WTC11 (cell line): Measurements from ENCODE around the gene CENPX.

Experiments
- FOXP1 ChIP-seq: sonication (generic); formaldehyde crosslinking; IDR thresholded peaks from 2 replicates; pipeline ENCODE4 v1.8.0; 2022; ENCODE audit warnings: missing genetic modification reagents, mild to moderate bottlenecking, moderate library complexity, borderline replicate concordance
- TF ChIP-seq, protein P1 (sequence below): sonication (generic); formaldehyde crosslinking; IDR thresholded peaks from 2 replicates; pipeline ENCODE4 v1.8.0; 2022; ENCODE audit warnings: missing genetic modification reagents
- TF ChIP-seq, protein P2 (sequence below): fragments of 200-600 bp; IDR thresholded peaks from 2 replicates; pipeline ENCODE4 v1.8.0; 2022; ENCODE audit warnings: antibody characterized with exemption
- TF ChIP-seq, protein P3 (sequence below): sonication (generic); formaldehyde crosslinking; IDR thresholded peaks from 2 replicates; pipeline ENCODE4 v1.8.1; 2023; ENCODE audit warnings: mild to moderate bottlenecking, missing genetic modification reagents, moderate library complexity

DNA sequence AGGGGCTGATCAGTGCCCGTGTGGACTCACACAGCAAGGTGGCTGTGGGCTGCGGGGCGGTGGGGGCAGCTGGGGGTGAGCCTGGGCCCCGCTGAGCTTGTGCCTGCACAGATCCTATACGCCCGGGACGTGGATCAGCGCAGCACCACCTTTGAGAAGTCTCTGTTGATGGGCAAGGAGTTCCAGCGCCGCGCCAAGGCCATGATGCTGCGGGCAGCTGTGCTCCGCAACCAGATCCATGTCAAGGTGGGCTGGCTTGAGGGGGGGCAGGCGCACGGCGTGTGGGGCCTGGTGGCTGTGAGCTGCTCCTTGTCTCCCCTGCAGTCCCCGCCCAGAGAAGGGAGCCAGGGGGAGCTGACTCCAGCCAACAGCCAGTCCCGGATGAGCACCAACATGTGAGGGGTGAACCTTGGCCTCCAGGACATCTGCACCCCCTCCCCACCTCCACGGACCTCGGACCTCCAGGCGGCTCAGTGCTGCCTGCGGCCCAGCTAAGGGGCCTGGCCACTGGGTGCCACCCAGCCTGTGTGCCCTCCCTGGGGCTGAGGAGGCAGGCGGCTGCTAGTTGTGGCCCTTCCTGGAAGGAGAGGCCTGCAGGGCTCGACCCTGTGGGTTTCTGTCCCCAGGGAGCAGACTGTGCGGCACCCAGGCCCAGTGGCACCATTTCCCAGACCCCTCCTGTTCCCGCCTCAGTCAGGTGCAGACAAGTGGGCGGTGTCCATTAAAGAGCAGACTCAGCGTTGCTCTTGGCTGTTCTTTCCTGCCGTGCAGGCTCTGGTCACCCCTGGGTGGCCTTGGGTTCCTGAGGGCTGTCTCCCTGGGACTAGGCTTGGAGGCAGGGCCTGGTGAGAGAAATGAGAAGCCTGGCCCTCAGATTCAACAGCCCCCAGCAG lies 34.3 kb upstream of the CENPX start:
- TF ChIP-seq, protein P1, sequence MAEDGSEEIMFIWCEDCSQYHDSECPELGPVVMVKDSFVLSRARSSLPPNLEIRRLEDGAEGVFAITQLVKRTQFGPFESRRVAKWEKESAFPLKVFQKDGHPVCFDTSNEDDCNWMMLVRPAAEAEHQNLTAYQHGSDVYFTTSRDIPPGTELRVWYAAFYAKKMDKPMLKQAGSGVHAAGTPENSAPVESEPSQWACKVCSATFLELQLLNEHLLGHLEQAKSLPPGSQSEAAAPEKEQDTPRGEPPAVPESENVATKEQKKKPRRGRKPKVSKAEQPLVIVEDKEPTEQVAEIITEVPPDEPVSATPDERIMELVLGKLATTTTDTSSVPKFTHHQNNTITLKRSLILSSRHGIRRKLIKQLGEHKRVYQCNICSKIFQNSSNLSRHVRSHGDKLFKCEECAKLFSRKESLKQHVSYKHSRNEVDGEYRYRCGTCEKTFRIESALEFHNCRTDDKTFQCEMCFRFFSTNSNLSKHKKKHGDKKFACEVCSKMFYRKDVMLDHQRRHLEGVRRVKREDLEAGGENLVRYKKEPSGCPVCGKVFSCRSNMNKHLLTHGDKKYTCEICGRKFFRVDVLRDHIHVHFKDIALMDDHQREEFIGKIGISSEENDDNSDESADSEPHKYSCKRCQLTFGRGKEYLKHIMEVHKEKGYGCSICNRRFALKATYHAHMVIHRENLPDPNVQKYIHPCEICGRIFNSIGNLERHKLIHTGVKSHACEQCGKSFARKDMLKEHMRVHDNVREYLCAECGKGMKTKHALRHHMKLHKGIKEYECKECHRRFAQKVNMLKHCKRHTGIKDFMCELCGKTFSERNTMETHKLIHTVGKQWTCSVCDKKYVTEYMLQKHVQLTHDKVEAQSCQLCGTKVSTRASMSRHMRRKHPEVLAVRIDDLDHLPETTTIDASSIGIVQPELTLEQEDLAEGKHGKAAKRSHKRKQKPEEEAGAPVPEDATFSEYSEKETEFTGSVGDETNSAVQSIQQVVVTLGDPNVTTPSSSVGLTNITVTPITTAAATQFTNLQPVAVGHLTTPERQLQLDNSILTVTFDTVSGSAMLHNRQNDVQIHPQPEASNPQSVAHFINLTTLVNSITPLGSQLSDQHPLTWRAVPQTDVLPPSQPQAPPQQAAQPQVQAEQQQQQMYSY (CRISPR knock-in tag) = no peak
- TF ChIP-seq, protein P2, sequence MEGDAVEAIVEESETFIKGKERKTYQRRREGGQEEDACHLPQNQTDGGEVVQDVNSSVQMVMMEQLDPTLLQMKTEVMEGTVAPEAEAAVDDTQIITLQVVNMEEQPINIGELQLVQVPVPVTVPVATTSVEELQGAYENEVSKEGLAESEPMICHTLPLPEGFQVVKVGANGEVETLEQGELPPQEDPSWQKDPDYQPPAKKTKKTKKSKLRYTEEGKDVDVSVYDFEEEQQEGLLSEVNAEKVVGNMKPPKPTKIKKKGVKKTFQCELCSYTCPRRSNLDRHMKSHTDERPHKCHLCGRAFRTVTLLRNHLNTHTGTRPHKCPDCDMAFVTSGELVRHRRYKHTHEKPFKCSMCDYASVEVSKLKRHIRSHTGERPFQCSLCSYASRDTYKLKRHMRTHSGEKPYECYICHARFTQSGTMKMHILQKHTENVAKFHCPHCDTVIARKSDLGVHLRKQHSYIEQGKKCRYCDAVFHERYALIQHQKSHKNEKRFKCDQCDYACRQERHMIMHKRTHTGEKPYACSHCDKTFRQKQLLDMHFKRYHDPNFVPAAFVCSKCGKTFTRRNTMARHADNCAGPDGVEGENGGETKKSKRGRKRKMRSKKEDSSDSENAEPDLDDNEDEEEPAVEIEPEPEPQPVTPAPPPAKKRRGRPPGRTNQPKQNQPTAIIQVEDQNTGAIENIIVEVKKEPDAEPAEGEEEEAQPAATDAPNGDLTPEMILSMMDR = no peak
- no peak for TF ChIP-seq FOXP1 (CRISPR knock-in tag)
- TF ChIP-seq, protein P3, sequence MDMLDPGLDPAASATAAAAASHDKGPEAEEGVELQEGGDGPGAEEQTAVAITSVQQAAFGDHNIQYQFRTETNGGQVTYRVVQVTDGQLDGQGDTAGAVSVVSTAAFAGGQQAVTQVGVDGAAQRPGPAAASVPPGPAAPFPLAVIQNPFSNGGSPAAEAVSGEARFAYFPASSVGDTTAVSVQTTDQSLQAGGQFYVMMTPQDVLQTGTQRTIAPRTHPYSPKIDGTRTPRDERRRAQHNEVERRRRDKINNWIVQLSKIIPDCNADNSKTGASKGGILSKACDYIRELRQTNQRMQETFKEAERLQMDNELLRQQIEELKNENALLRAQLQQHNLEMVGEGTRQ (CRISPR knock-in tag) = no peak
